HG03060 (cell line): ENCODE measurements around the gene TBCB.
"Not testable (repeated sequence)": the region's sequence is repeated elsewhere in the genome, so short reads cannot be mapped to it uniquely, and the experiment has no call there.

Experiments used
- ATAC-seq: cut with Tn5 transposase; IDR thresholded peaks from one replicate; pipeline ENCODE4 v1.9.1; 2021; ENCODE audit warnings: low read depth, moderate number of reproducible peaks; ENCODE audit not compliant: unreplicated experiment

Gene TBCB

GRCh38 chr19:36163813-36164212 lies 48.5 kb downstream of the TBCB start:
- ATAC-seq: no peak

- no peak for ATAC-seq
These were observed 54.0 kb downstream of the TBCB start for GRCh38 chr19:36169084-36169760.

- ATAC-seq: no peak
These were observed 57.6 kb downstream of the TBCB start for GRCh38 chr19:36172852-36173251.

DNA sequence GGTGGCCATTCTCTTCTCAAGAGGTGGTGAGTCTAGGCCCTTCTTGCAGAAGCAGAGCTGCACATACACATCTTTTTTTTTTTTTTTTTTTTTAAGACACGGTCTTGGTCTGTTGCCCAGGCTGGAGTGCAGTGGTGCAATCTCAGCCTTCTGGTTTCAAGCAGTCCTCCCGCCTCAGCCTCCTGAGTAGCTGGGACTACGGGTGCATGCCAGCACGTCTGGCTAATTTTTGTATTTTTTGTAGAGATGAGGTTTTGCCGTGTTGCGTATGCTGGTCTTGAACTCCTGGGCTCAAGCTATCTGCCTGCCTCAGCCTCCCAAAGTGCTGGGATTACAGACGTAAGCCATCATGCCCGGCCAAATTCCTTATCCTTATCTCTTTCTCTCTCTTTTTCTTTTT lies 58.6 kb downstream of the TBCB start:
- not testable (repeated sequence) for ATAC-seq
